H9 (cell line): Measurements from ENCODE around the gene ZNF202. TPM values are rescaled to one million over a fixed set of nuclear protein-coding genes. Genes with fewer than 3 reads are reported as not detected.

Experiments
- DNase-seq: peaks from one replicate; pipeline ENCODE4 v3.0.0-alpha.2; 2017
- H2AFZ ChIP-seq: one replicate; pipeline ENCODE4 v1.6.1; 2013; ENCODE audit warnings: mild to moderate bottlenecking, low read length, control low read depth, moderate library complexity
- H2AK5ac ChIP-seq: 2 replicates; pipeline ENCODE4 v1.6.1; 2013; ENCODE audit warnings: low read length, control low read depth, mixed read lengths; ENCODE audit not compliant: insufficient read length
- H2BK120ac ChIP-seq: one replicate; pipeline ENCODE4 v1.6.1; 2013; ENCODE audit warnings: low read depth, mild to moderate bottlenecking, low read length, control low read depth, inconsistent platforms; ENCODE audit not compliant: poor library complexity, severe bottlenecking
- H2BK12ac ChIP-seq: 2 replicates; pipeline ENCODE4 v1.6.1; 2013; ENCODE audit warnings: low read length, control low read depth, mixed read lengths, low read depth; ENCODE audit not compliant: insufficient read length
- H2BK15ac ChIP-seq: 2 replicates; pipeline ENCODE4 v1.6.1; 2013; ENCODE audit warnings: low read depth, low read length, control low read depth
- H2BK20ac ChIP-seq: one replicate; pipeline ENCODE4 v1.6.1; 2013; ENCODE audit warnings: low read depth, mild to moderate bottlenecking, low read length, control low read depth, inconsistent platforms; ENCODE audit not compliant: poor library complexity, severe bottlenecking
- H2BK5ac ChIP-seq: 2 replicates; pipeline ENCODE4 v1.6.1; 2013; ENCODE audit warnings: low read length, control low read depth, mixed read lengths; ENCODE audit not compliant: insufficient read length
- H3K14ac ChIP-seq: 2 replicates; pipeline ENCODE4 v1.6.1; 2013; ENCODE audit warnings: low read length, control low read depth; ENCODE audit not compliant: insufficient read depth
- H3K18ac ChIP-seq: 2 replicates; pipeline ENCODE4 v1.6.1; 2013; ENCODE audit warnings: low read depth, mild to moderate bottlenecking, mixed read lengths, low read length, control low read depth; ENCODE audit not compliant: insufficient read length
- H3K23ac ChIP-seq: 2 replicates; pipeline ENCODE4 v1.6.1; 2013; ENCODE audit warnings: low read length, control low read depth, mixed read lengths, low read depth; ENCODE audit not compliant: insufficient read length
- H3K23me2 ChIP-seq: 2 replicates; pipeline ENCODE4 v1.6.1; 2013; ENCODE audit warnings: low read depth, mild to moderate bottlenecking, mixed read lengths, low read length, control low read depth; ENCODE audit not compliant: insufficient read length, poor library complexity, severe bottlenecking
- H3K27ac ChIP-seq: 2 replicates; pipeline ENCODE4 v1.5.1; 2013; ENCODE audit warnings: low read length, control low read depth, mixed read lengths, low read depth; ENCODE audit not compliant: insufficient read length
- H3K27me3 ChIP-seq: 2 replicates; pipeline ENCODE4 v1.6.1; 2013; ENCODE audit warnings: low read length, control low read depth, inconsistent platforms; ENCODE audit not compliant: insufficient read depth
- H3K4ac ChIP-seq: 2 replicates; pipeline ENCODE4 v1.6.1; 2013; ENCODE audit warnings: low read depth, mild to moderate bottlenecking, control low read depth, inconsistent platforms, low read length, moderate library complexity
- H3K4me1 ChIP-seq: 2 replicates; pipeline ENCODE4 v1.6.1; 2013; ENCODE audit warnings: low read length, control low read depth, inconsistent platforms; ENCODE audit not compliant: insufficient read depth
- H3K4me2 ChIP-seq: 2 replicates; pipeline ENCODE4 v1.6.1; 2013; ENCODE audit warnings: low read length, control low read depth, mixed read lengths; ENCODE audit not compliant: insufficient read length, insufficient read depth
- H3K56ac ChIP-seq: 2 replicates; pipeline ENCODE4 v1.6.1; 2013; ENCODE audit warnings: low read depth, mild to moderate bottlenecking, mixed read lengths, low read length, control low read depth; ENCODE audit not compliant: insufficient read length
- H3K79me1 ChIP-seq: 2 replicates; pipeline ENCODE4 v1.6.1; 2013; ENCODE audit warnings: low read depth, mild to moderate bottlenecking, moderate library complexity, low read length, control low read depth, inconsistent platforms; ENCODE audit not compliant: insufficient read depth, poor library complexity, severe bottlenecking
- H3K79me2 ChIP-seq: 2 replicates; pipeline ENCODE4 v1.6.1; 2013; ENCODE audit warnings: low read length, control low read depth, inconsistent platforms; ENCODE audit not compliant: insufficient read depth
- H3K9ac ChIP-seq: 2 replicates; pipeline ENCODE4 v1.6.1; 2013; ENCODE audit warnings: low read length, control low read depth, mixed read lengths; ENCODE audit not compliant: insufficient read length; ENCODE audit errors: extremely low read depth
- H3K9me3 ChIP-seq: one replicate; pipeline ENCODE4 v1.6.1; 2013; ENCODE audit warnings: low read depth, low read length, inconsistent platforms; ENCODE audit not compliant: control insufficient read depth
- H3T11ph ChIP-seq: one replicate; pipeline ENCODE4 v1.6.1; 2013; ENCODE audit warnings: mild to moderate bottlenecking, low read length, control low read depth, inconsistent platforms
- H4K20me1 ChIP-seq: one replicate; pipeline ENCODE4 v1.6.1; 2013; ENCODE audit not compliant: control insufficient read depth, insufficient read length, insufficient read depth
- H4K5ac ChIP-seq: 2 replicates; pipeline ENCODE4 v1.6.1; 2013; ENCODE audit warnings: low read depth, mild to moderate bottlenecking, mixed read lengths, low read length, control low read depth; ENCODE audit not compliant: insufficient read length
- H4K8ac ChIP-seq: replicated peaks from 2 replicates; pipeline ENCODE4 v1.6.1; 2013; ENCODE audit warnings: low read length, control low read depth, mixed read lengths, low read depth; ENCODE audit not compliant: insufficient read length
- H4K91ac ChIP-seq: 2 replicates; pipeline ENCODE4 v1.6.1; 2013; ENCODE audit warnings: low read depth, mild to moderate bottlenecking, moderate library complexity, mixed read lengths, low read length, control low read depth; ENCODE audit not compliant: insufficient read length
- H3K27ac Mint-ChIP-seq, 3 experiments: 2 replicates in 2 of 3; 3 replicates in 1 of 3; pipeline ENCODE4 v1.8.0; 2020 to 2021; ENCODE audit warnings: mixed read lengths in 3 of 3, mild to moderate bottlenecking in 1 of 3, moderate library complexity in 1 of 3
- H3K27me3 Mint-ChIP-seq: 2 replicates; pipeline ENCODE4 v1.8.0; 2021; ENCODE audit warnings: low read depth, mild to moderate bottlenecking, moderate library complexity, mixed read lengths
- H3K36me3 Mint-ChIP-seq, 3 experiments: 2 replicates in 2 of 3; 3 replicates in 1 of 3; pipeline ENCODE4 v1.8.0; 2020 to 2021; ENCODE audit warnings: low read depth in 3 of 3, mixed read lengths in 3 of 3; ENCODE audit not compliant: insufficient read depth in 1 of 3
- H3K4me1 Mint-ChIP-seq, 2 experiments: 2 replicates each; pipeline ENCODE4 v1.8.0; 2020; ENCODE audit warnings: mixed read lengths in 2 of 2
- H3K4me3 Mint-ChIP-seq, 2 experiments: 2 replicates in 1 of 2; 3 replicates in 1 of 2; pipeline ENCODE4 v1.8.0; 2020 to 2021; ENCODE audit warnings: mild to moderate bottlenecking in 2 of 2, mixed read lengths in 2 of 2, moderate library complexity in 1 of 2
- H3K9me3 Mint-ChIP-seq, 2 experiments: 2 replicates in 1 of 2; 3 replicates in 1 of 2; pipeline ENCODE4 v1.8.0; 2020; ENCODE audit warnings: mild to moderate bottlenecking in 2 of 2, mixed read lengths in 2 of 2, moderate library complexity in 1 of 2
- CTCF ChIP-seq: fragments of 200-600 bp; sonication (generic); conservative IDR thresholded peaks from 3 replicates; pipeline ENCODE4 v1.8.0; 2021; ENCODE audit warnings: antibody characterized with exemption, mild to moderate bottlenecking
- WGBS: extraction: QIAGEN DNeasy Blood & Tissue Kit; methylation state at CpG from one replicate; pipeline ENCODE4 v1.1.7; 2013; ENCODE audit warnings: missing lambda C conversion rate, low lambda C conversion rate, mixed read lengths; ENCODE audit not compliant: insufficient read length; ENCODE audit errors: extremely low coverage; 5-methylcytosine and 5-hydroxymethylcytosine counted together
- total RNA-seq: library from RNA; stranded (reverse); gene quantifications from 2 replicates; pipeline ENCODE4 v1.2.1, GENCODE V29; 2021

Gene ZNF202
- total RNA-seq, 1 experiment from 2014 or later, result 49.2 TPM

GRCh38 chr11:123681030-123681429 lies 60.4 kb downstream of the ZNF202 start:
- H3T11ph ChIP-seq, result no peak overlapping the region
- no peak overlapping the region for H4K91ac ChIP-seq
- Mint-ChIP-seq H3K9me3 (peaks cover 0 to 2% of the 10 kb centered on the region in 2 experiments; a peak in 1 of 5 replicates), H3K4me1 (peaks cover 8 to 10% of the 10 kb centered on the region in 2 experiments), H3K36me3 (no peaks in the 10 kb centered on the region; a peak in 1 of 7 replicates), H3K27ac (no peak overlapping the region), H3K27me3 (peaks cover 9% of the 10 kb centered on the region), H3K4me3 (no peak overlapping the region)
- H3K4me1 ChIP-seq, result no peaks in the 10 kb centered on the region
- H2BK5ac ChIP-seq, result no peak overlapping the region
- no peak overlapping the region for H3K23ac ChIP-seq
- no peak overlapping the region for H4K8ac ChIP-seq
- H3K27ac ChIP-seq, result no peak overlapping the region
- no peak overlapping the region for H3K9ac ChIP-seq
- H3K27me3 ChIP-seq, result no peaks in the 10 kb centered on the region
- WGBS, result no CpG with 5 or more reads among the region's 2 CpGs
- no peaks in the 10 kb centered on the region for H3K9me3 ChIP-seq
- H4K20me1 ChIP-seq, result no peaks in the 10 kb centered on the region
- no peak overlapping the region for H2AK5ac ChIP-seq
- H2BK12ac ChIP-seq, result no peak overlapping the region
- no peak overlapping the region for H3K14ac ChIP-seq
- no peaks in the 10 kb centered on the region for H3K79me2 ChIP-seq
- H2BK15ac ChIP-seq, result no peak overlapping the region
- H3K23me2 ChIP-seq, result no peaks in the 10 kb centered on the region
- H3K4ac ChIP-seq, result no peak overlapping the region
- H2AFZ ChIP-seq, result no peak overlapping the region
- no peak overlapping the region for H3K56ac ChIP-seq
- no peak overlapping the region for H2BK120ac ChIP-seq
- H2BK20ac ChIP-seq, result no peak overlapping the region
- DNase-seq, result no peak
- no peak for TF ChIP-seq CTCF
- H3K18ac ChIP-seq, result no peak overlapping the region
- no peak overlapping the region for H3K4me2 ChIP-seq
- no peak overlapping the region for H4K5ac ChIP-seq
- no peaks in the 10 kb centered on the region for H3K79me1 ChIP-seq
